Lower leg skin (tissue), 3 donors: ENCODE data around the gene LGALS12.

Experiments used
- CTCF ChIP-seq, 3 donors: fragments of 450-650 bp; IDR thresholded peaks; one replicate each; pipeline ENCODE4 v1.5.1; 2016; ENCODE audit warnings: antibody characterized with exemption in 3 of 3, mild to moderate bottlenecking in 3 of 3, moderate library complexity in 2 of 3
- POLR2A ChIP-seq, 2 donors: fragments of 450-650 bp; IDR thresholded peaks; one replicate each; pipeline ENCODE4 v1.6.1; 2016 to 2017; ENCODE audit warnings: antibody characterized with exemption in 2 of 2, mild to moderate bottlenecking in 1 of 2, moderate library complexity in 1 of 2

- no peak for TF ChIP-seq CTCF (IDR thresholded peaks at IDR 0.05)
- TF ChIP-seq POLR2A (IDR thresholded peaks at IDR 0.05), result no peak
Measured at GRCh38 chr11:63490551-63491239, 15.2 kb upstream of the LGALS12 start, which contains the start of gene PLAAT5.
